Type B pancreatic cell (in vitro differentiated cells): ENCODE measurements around the gene PHC3. TPM values are rescaled to one million over a fixed set of nuclear protein-coding genes. Genes with fewer than 3 reads are reported as not detected.

Experiments
- DNase-seq: peaks from one replicate; pipeline ENCODE4 v3.0.0; 2021; ENCODE audit warnings: mixed read lengths; ENCODE audit not compliant: unreplicated experiment; ENCODE audit errors: extremely low spot score
- H3K27ac Mint-ChIP-seq: 2 replicates; pipeline ENCODE4 v1.8.0; 2021; ENCODE audit warnings: mild to moderate bottlenecking, mixed read lengths
- H3K27me3 Mint-ChIP-seq: 2 replicates; pipeline ENCODE4 v1.8.0; 2021; ENCODE audit warnings: mixed read lengths
- H3K36me3 Mint-ChIP-seq: 2 replicates; pipeline ENCODE4 v1.8.0; 2021; ENCODE audit warnings: mixed read lengths
- H3K4me1 Mint-ChIP-seq: one replicate; pipeline ENCODE4 v1.8.0; 2021; ENCODE audit warnings: mixed read lengths; ENCODE audit not compliant: unreplicated experiment
- H3K4me3 Mint-ChIP-seq: 2 replicates; pipeline ENCODE4 v1.8.0; 2021; ENCODE audit warnings: mild to moderate bottlenecking, mixed read lengths
- H3K9me3 Mint-ChIP-seq: 2 replicates; pipeline ENCODE4 v1.8.0; 2021; ENCODE audit warnings: mixed read lengths
- CTCF ChIP-seq: fragments of 200-600 bp; sonication (generic); conservative IDR thresholded peaks from 2 replicates; pipeline ENCODE4 v1.5.0; 2021; ENCODE audit warnings: antibody characterized with exemption, mild to moderate bottlenecking
- total RNA-seq: library from RNA; stranded (reverse); gene quantifications from 2 replicates; pipeline ENCODE4 v1.2.1, GENCODE V29; 2021; ENCODE audit warnings: low replicate concordance

Gene PHC3
- total RNA-seq, 1 donor from 2014 or later, result 49.3 TPM

- H3K36me3 Mint-ChIP-seq, result peaks cover 53% of the 10 kb centered on the region
- no peak overlapping the region for H3K4me3 Mint-ChIP-seq
- peaks cover 21% of the 10 kb centered on the region for H3K9me3 Mint-ChIP-seq
- H3K4me1 Mint-ChIP-seq, result peaks cover 14% of the 10 kb centered on the region
- no peak for DNase-seq
- H3K27ac Mint-ChIP-seq, result peak overlapping the region; percentile 76
- no peak for TF ChIP-seq CTCF
- H3K27me3 Mint-ChIP-seq, result no peaks in the 10 kb centered on the region
These were observed 17.4 kb downstream of the PHC3 start for GRCh38 chr3:170163956-170164645.

GRCh38 chr3:170162630-170163029 is 18.9 kb downstream of the PHC3 start:
- H3K36me3 Mint-ChIP-seq, result peaks cover 52% of the 10 kb centered on the region

GRCh38 chr3:170162052-170162451 is 19.5 kb downstream of the PHC3 start:
- DNase-seq, result no peak
- no peak for TF ChIP-seq CTCF
- Mint-ChIP-seq H3K36me3 (peaks cover 54% of the 10 kb centered on the region), H3K27ac (no peak overlapping the region), H3K9me3 (peaks cover 21% of the 10 kb centered on the region), H3K27me3 (no peaks in the 10 kb centered on the region), H3K4me3 (no peak overlapping the region), H3K4me1 (peaks cover 14% of the 10 kb centered on the region)

More at GRCh38 chr3:170162630-170163029, 18.9 kb downstream of the PHC3 start:
- no peak for DNase-seq
- Mint-ChIP-seq H3K27me3 (no peaks in the 10 kb centered on the region), H3K27ac (no peak overlapping the region), H3K4me1 (peaks cover 14% of the 10 kb centered on the region), H3K9me3 (peaks cover 21% of the 10 kb centered on the region), H3K4me3 (no peak overlapping the region)
- TF ChIP-seq CTCF, result no peak

GRCh38 chr3:170159933-170160332 is 21.6 kb downstream of the PHC3 start:
- DNase-seq, result no peak
- TF ChIP-seq CTCF, result no peak
- H3K4me3 Mint-ChIP-seq, result no peak overlapping the region
- H3K36me3 Mint-ChIP-seq, result peaks cover 54% of the 10 kb centered on the region
- no peaks in the 10 kb centered on the region for H3K27me3 Mint-ChIP-seq
- peaks cover 18% of the 10 kb centered on the region for H3K9me3 Mint-ChIP-seq
- peaks cover 13% of the 10 kb centered on the region for H3K4me1 Mint-ChIP-seq
- H3K27ac Mint-ChIP-seq, result no peak overlapping the region

- no peak overlapping the region for H3K4me3 Mint-ChIP-seq
- H3K27ac Mint-ChIP-seq, result no peak overlapping the region
- H3K27me3 Mint-ChIP-seq, result no peaks in the 10 kb centered on the region
- H3K9me3 Mint-ChIP-seq, result peaks cover 17% of the 10 kb centered on the region
- TF ChIP-seq CTCF, result no peak
- DNase-seq, result no peak
- H3K36me3 Mint-ChIP-seq, result peaks cover 53% of the 10 kb centered on the region
- peaks cover 14% of the 10 kb centered on the region for H3K4me1 Mint-ChIP-seq
These were observed 22.1 kb downstream of the PHC3 start for GRCh38 chr3:170159459-170159858.
